GM19240 (cell line): ENCODE results near the gene BCAP31.
"Not testable (repeated sequence)": the region's sequence is repeated elsewhere in the genome, so short reads cannot be mapped to it uniquely, and the experiment has no call there.

Experiments
- DNase-seq: peaks from one replicate; pipeline ENCODE4 v3.0.0; 2011; ENCODE audit warnings: low spot score; ENCODE audit not compliant: insufficient read length

The BCAP31 gene

DNA sequence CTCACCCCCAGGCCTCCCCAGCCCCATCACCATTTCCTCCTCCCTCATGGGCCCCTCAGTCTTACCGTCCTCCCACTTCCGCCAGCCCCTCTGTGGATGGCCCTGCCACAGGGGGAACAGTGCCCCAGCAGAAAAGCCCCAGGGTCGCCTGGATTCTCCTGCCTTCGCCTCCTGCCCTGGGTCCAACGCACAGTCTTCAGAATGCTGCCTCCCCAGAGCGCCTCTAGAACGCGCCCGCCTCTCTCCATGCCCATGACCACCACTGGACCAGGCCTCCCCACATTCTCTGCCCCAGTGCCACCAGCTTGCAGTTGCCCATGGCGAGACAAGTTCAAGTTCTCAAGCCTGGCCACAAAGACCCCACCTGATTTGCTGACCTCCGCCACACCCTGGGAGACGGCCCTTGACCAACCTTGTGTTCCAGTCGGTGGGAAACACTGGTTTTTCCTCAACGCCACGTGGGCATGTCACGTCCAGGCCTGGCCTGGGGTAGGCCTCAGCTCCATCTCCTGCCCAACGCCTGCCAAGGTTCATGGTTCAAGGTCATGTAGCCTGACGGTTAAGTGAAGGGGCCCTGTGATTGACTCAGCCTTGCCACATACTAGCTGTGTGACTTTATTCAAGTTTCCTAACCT lies 39.2 kb upstream of the BCAP31 start:
- no peak for DNase-seq

DNA sequence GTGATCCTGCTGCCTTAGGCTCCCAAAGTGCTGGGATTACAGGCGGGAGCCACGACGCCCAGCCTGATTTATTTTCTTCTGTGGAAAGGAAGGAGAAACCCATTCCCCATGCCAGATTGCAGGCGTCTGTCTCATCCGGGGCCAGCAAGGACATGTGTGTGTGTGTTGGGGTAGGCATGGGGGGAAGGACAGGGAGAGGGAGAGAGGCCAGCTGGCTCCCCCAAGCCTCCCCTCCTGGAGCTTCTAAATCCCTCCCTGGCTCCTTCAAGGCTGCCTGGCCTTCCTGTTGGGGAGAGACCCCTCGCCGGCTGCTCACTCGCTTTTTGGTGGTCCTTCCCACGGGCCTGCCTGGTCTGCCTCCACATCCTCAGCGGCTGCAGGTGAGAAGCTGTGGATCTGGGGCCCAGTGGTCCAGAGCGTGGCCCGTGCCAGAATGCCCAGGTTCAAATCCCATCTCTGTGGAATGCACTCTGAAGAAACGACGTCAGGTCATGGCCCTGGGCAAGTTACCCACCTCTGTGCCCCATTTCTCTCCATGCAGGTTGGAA lies 38.5 kb upstream of the BCAP31 start:
- no peak for DNase-seq

DNA sequence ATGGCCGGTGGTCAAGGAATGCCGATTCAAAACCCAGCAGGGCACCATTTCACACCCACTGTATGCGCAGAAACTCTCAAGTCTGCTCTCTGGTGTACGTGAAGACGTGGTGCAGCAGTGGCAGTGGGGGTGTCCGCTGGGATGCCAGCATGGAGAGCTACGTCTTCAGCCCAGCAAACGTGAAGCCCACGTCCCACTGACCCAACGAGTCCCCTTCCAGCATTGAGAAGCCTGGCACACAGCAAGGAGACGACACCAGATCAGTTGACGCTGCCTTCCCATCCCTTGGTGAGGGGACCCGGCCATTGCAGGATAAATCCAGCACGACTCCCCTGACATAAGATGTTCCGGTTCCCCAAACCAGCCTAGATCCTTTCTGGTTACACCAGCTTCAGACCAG lies 37.7 kb upstream of the BCAP31 start:
- DNase-seq: peak; percentile 1

DNA sequence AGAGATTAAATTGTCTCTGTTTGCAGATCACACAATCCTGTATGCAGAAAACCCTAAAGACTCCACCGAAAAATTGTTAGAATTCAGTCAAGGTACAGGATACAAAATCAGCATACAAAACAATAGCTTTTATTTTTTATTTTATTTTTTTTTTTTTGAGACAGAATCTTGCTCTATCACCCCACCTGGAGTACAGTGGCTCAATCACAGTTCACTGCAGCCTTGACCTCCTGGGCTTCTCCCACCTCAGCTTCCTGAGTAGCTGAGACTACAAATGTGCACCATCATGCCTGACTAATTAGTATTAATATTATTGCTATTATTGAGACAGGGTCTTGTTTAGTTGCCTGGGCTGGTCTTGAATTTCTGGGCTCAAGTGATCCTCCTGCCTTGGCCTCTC lies 30.9 kb upstream of the BCAP31 start:
- no peak for DNase-seq

DNA sequence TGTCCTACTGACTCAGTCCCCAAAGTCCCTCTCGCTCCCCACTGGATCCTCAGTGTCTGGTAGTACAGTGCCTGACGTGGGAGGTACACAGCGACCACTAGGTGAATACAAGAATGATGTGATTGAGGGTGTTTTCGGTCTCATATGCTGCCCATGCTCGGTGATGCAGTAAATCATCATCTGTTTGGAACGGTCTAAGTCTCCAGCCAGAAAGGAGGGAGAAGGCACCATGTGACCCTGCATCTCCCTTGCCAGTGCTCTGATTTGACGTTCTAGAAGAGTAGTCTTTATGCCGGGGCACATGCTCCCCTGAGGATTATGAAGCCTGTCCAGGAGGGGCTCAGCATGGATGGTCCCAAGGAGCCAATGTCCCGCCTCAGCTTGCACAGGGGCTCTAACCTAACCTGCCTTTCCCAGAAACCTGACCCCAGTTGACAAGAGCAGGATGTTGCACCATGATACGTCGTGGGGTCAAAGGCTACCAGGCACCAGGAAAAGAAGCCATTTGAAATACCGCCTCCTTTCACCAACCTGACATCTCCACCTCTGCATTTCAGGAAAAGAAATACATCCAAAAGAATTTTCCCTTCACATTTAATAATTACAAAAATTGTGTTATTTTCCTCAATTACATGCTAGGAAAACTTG lies 26.1 kb upstream of the BCAP31 start:
- no peak for DNase-seq

DNA sequence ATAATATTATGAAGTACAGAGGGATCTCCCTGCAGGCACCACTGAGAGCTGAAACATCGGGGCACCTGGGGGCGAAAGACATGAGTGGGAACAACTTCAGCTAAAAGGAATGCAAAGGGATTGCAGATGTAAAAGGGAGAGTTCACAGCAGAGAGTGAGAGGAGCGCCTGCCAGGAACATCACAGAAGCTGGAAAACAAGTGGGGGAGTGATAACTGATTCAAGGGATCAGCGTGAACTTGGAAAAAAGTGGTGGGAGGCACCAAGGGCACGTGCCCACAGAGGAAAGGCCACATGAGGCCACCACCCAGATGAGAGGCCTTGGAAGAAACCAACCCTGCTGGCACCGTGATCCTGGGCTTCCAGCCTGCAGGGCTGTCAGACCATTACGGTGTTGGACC lies 24.8 kb upstream of the BCAP31 start:
- DNase-seq: not testable (repeated sequence)

DNA sequence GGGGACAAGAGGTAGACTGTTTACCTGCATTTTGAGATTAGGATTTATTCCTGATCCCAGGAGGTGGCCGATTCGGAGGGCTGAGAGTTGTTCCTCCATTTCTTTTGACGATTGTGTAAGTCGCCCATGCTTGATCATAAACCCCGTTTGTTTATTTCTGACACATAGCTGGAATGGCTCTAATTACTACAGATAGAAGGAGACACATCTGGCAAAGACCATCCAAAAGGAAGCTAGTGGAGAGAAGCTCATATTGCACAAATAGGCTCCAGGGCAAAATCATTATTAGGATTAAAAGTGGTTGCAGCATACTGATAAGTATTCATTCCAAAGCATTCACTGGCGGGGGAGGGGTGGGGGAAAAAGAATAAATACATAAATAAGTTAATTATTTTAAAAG lies 22.8 kb upstream of the BCAP31 start:
- not testable (repeated sequence) for DNase-seq

DNA sequence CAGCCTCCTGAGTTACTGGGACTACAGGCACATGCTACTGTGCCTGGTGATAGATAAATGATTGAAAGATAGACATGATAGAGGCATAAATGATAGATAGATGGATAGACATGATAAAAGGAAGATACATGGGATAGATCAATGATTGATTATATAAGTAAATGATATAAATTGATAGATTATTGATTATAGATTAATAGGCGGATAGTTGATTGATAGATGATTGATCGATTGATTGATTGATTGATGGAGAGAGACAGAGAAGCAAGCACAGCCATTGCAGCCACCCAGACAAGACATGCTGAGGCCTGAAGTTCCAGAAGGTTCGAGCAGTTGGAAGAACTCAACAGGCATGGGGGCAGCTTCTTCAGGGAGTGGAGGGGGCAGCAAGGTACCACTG lies 22.2 kb upstream of the BCAP31 start:
- DNase-seq: no peak

DNA sequence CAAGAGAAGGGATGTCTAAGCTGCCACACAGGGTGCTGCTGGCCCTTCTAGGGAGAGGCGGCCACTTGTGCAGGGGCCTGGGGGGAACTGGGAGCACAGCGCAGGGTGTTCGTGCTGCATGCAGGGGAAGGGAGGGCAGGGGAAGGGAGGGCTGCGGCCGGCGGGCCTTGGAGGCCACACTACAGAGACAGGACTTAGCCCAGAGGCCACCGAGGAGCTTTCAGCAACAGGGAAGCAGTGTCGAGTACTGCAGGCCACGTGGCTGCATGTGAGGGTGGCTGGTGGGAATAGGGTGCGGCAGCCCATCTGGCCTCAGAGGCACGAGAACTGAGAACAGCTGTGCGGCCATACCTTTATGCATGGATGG lies 20.9 kb upstream of the BCAP31 start:
- DNase-seq: not testable (repeated sequence)

DNA sequence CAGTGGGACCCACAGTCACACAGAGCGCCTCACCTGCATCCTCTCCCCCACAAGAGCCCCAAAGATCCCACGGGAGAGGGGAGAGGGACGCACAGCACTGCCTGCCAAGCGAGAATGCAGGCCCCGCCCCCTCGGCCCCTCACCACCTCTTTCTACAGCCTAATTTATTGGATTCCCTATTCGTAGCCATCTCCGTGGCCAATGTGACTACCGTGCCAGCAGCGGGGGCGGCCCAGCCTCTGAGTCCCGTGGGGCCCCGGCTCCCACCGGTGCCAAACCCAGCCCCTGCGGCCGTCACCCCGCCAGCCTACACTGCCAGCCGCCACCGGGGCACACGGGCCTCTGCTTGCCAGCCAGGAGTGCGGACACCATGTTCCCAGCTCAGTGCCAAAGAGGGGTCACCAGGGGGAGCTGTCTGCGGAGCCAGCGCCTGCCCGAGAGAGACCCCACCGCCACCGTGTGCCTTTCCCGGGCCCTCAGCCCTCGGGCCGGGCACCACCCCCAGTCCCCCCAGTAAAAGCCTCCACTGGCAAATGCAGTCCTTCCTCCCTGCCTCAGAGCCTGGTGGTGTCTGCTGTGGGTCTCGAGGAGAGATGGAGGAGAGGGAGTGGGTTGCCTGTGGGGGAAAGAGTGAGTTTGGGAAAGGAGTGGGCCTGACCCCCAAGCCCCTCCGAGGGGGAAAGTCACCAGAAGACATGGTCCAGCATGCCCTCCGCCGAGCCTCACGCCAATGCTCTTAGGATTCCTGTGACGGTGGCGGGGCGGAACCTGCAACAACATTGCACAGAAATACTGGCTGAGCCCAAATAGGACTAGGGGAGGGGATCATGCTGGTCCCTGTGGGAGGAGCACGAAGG lies 20.3 kb upstream of the BCAP31 start:
- DNase-seq: no peak

DNA sequence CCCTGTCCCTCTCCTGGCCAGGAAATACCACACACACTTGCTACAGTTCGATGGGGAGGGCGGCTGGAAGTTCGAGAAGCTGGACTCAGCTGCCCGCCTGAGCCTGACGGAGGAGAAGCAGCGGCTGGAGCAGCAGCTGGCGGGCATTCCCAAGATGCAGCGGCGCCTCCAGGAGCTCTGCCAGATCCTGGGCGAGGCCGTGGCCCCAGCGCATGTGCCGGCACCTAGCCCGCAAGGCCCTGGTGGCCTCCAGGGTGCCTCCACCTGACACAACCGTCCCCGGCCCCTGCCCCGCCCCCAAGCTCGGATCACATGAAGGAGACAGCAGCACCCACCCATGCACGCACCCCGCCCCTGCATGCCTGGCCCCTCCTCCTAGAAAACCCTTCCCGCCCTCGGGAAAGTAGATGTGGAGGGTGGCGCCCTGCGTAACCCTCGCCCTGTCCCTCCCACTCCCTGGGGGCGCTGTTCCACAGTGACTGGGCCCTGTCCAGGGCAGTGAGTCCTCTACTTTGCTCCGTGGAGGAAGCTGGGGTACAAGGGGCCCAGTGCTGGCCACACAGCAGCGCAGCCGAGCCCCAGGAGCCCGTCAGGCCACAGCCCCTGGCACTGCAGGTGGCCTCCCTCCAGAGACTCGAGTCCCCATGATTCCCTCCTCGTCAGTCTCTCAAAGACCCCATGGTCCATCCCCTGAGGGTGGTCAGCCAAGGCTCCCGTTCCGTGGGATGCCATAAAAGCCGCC lies 19.5 kb upstream of the BCAP31 start:
- DNase-seq: not testable (repeated sequence)

DNA sequence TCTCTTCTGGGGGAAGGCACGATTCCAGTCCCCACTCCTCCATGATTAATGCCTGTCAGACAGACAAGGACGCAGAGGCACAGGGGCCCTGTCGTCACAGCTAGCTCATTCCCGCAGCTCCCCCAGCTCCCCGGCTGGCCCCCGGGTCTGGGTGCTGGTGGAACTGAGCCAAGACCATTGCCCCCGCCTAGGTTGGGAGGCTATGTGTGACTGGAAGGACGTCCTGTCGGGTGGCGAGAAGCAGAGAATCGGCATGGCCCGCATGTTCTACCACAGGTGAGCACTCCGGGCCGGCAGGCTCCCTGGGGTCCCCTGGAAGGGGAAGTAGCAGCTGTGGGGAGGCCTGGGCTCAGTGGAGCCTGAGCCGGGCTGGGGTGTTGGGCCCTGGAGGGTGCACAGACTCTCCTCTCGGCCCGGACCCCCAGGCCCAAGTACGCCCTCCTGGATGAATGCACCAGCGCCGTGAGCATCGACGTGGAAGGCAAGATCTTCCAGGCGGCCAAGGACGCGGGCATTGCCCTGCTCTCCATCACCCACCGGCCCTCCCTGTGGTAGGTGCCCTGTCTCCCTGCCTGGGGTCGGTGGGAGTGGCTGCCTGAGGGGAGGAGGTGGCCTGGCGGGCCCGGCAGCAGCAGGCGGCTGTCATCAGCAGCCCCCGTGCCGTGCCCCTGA lies 18.7 kb upstream of the BCAP31 start:
- DNase-seq: not testable (repeated sequence)

DNA sequence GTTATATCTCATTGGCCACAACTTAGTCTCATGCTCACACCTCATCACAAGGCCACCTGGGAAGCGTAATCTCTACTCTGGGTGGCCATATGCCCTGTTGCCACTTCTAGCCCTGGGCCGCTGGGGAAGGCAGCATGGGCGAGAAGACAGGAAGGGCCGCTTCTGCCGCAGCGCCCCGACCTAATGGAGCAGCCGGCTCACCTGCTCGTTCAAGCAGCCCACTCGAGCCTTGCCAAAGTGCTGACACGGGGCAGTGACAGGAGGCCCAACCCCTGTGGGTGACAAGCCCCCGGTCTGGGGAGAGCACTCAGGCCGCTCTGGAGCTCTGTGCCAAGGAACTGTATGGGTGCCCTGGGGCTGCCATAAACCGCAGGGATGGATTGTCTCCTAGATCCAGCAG lies 17.9 kb upstream of the BCAP31 start:
- DNase-seq: not testable (repeated sequence)

DNA sequence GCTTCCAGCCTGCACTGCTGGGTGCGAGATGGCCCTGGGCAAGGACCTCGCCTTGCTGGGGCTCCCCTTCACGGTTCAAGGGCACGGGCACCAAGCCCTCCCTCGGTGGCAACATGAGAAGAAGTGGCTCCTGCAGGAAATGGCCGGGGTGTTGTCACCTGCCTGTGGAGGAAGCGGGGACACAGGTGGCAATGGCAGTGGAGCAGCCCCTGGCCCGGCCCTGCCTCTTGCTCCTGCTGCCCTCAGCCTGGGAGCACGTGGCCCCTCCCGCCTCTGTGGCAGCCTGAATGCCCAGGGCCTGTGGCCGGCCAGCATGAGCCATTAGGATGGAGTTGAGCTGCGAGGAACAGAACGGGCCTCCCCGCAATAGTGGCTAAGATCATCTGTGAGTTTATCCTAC lies 17.3 kb upstream of the BCAP31 start:
- no peak for DNase-seq

DNA sequence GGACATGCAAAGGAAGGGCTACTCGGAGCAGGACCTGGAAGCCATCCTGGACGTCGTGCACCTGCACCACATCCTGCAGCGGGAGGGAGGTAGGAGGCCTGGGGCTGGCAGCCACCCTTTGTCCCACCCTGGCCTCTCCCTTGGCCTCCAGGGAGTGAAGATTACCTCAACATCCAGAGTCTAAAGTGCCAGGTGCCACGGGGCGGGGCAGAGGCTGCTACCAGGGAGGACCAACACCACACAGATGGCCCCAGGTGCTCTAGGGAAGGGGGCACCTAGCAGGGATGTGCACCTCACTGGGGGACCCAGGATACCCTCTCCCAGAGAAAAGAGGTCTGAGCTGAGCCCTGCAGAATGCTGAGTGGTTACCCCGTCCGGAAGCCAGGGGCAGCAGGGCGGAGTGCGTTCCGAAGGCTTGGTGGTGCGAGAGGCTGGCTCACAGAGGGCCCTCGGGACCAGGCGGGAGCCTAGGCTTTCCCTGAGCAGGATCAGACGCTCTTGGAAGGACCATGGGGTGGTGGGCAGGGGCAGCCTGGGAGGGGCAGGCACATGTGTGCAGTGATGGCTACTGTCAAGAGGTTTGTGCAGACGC lies 16.5 kb upstream of the BCAP31 start:
- DNase-seq: no peak

DNA sequence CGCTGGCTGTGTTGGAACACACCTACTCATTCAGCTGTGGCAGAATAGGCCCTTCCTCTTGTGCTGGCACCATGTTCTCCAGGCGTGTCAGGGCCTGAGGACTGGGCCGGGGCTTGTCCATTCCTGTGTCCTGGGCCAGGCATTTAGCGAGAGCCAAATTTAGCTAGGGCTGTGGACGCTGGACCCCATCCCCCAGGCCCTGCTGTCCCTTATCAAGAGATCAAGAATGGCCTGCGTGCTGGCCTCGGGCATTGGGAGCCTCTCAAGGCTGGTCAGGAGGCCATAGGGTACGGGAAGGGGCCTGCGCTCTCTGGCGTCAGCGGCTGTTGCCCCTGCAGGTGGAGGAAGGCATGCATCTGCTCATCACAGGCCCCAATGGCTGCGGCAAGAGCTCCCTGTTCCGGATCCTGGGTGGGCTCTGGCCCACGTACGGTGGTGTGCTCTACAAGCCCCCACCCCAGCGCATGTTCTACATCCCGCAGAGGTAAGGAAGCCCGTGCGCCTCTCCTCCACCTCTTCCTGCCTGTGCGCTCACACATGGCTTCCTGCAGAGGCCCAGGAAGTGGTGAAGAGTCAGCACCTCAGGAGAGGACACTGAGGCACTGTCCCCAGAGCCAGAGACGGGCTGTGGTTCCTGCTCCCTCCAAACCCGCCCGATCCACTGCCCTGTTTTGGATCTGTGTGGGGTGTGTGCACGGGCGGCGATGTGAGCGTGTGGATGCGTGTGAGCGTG lies 15.7 kb upstream of the BCAP31 start:
- DNase-seq: no peak

DNA sequence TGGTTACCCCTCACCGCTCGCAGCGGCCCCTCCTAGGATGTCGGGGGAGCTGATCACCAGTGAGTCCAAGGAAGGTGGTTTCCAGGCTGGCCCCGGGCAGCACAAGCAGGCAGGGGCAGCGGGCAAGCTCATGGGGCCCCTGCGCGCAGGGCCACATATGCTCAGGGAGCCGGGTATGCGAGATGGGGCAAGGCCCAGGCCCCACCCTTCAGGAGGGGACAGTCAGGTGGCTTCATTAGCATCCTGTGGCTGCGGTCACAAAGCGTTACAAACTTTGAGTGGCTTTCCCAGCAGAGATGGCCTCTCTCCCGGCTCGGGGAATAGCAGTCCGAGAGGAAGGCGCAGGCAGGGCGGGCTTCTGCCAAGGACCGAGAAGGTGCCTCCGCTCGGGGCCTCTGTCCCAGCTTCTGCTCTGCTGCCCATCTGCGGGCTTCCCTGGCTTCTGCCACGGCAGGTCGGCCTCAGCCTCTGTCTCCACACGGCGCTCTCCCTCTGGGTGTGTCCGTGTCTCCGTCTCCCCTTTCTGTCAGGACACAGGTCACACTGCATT lies 13.9 kb upstream of the BCAP31 start:
- no peak for DNase-seq

DNA sequence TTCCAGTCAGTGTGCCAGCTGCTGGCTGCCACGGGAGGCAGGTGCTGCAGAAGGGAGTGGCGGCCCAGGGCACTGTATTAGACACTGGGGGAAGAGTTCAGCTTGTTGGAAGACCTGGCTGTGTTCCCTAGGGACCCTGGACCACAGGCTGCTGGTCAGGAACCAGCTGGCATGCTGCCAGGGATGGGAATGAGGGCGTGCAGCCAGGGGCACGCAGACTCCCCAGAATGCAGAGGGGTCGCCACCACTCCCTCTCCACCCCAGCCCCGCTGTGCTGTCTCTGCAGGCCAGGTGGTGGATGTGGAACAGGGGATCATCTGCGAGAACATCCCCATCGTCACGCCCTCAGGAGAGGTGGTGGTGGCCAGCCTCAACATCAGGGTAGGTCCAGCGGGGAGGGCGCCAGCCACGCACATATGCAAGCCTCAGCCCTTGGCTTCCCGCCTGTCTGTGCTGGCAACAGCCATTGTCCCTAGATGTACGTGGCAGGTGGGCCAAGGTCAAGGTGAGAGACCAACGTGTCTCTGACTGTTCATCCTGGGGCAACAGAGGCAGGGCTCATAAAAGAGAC lies 12.8 kb upstream of the BCAP31 start:
- no peak for DNase-seq
